ENCODE results near the gene RPS15.

Gene RPS15

DNA sequence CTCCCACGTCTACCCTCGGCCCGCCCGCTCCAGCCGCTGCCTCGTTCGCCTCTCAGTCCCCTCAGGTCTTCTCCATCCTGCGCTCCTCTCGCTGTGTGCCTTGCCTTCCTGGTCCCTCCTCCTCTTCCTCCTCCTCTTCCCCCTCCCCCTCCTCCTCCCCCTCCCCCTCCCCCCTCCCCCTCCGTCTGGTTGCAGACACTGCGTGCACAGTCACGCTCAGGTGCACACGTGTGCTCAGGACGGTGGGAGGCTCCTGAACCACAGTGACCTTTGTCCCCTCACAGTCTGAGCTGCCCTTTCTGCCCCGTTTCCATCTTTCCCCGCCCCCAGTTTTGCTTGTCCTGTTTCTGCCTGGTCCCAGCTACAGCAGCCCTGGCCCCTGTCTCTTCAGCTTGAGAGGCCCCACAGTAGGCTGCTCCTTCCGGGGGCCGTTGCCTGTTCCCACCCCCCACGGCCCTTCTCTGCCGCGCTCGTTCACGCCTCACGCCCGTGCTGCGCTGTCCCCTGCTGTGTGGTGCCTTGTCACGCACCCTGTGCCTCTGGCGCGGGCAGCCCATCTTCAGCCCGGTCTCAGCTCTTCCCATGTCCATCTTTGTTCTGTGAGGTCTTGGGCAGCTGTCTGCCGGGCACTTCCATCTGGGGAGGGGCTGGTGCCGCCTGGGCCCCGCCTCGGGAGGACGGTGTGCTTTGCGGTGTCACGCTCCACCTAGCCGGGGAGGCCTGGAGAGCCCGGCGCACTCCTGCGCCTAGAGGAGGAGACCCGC lies 13.8 kb upstream of the RPS15 start (continued):
- TF ChIP-seq, protein P1, sequence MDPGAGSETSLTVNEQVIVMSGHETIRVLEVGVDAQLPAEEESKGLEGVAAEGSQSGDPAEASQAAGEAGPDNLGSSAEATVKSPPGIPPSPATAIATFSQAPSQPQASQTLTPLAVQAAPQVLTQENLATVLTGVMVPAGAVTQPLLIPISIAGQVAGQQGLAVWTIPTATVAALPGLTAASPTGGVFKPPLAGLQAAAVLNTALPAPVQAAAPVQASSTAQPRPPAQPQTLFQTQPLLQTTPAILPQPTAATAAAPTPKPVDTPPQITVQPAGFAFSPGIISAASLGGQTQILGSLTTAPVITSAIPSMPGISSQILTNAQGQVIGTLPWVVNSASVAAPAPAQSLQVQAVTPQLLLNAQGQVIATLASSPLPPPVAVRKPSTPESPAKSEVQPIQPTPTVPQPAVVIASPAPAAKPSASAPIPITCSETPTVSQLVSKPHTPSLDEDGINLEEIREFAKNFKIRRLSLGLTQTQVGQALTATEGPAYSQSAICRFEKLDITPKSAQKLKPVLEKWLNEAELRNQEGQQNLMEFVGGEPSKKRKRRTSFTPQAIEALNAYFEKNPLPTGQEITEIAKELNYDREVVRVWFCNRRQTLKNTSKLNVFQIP (CRISPR knock-in tag; IDR thresholded peaks at IDR 0.05; ENCODE audit: borderline replicate concordance, low read depth): no peak

DNA sequence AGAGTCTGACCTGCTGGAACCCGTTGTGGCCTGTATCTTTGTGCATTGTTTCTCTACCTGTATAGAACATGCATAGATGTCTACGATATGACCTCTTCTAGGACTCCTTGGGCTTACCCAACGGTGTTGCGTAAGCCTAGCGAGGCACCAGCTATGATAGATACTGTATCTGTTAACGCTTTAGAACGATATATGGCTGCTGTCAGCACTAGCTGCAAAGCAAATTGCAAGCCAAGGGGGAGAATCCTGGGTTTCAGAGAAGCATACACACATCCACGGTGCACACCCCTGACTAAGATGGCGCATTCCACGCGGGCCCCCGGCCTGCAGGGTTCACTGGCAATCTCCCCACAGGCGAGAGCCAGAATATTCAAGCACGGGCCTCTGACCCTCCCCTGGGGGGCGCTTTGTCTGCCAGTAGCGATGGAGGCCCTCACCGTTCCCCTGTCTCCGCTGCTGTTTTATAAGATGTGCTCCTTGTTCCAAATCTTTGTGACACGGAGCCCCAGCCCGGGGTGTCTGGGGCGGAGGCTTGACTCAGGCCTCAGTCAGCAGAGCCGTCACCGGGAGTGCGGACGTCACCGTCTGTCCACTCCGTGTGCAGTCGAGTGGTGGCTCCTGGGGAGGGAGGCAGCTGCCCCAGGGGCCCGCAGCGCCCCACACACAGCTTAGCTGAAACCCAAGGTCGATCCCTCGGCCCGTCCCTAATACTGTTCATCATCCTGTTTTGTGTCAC lies 12.9 kb upstream of the RPS15 start:
- TF ChIP-seq CSDC2 (CRISPR knock-in tag; IDR thresholded peaks at IDR 0.05) (no peak), PPARA (CRISPR knock-in tag; IDR thresholded peaks at IDR 0.05; ENCODE audit: borderline replicate concordance) (no peak), TOX (CRISPR knock-in tag; IDR thresholded peaks at IDR 0.05; ENCODE audit: borderline replicate concordance) (no peak)
- TF ChIP-seq, protein P2, sequence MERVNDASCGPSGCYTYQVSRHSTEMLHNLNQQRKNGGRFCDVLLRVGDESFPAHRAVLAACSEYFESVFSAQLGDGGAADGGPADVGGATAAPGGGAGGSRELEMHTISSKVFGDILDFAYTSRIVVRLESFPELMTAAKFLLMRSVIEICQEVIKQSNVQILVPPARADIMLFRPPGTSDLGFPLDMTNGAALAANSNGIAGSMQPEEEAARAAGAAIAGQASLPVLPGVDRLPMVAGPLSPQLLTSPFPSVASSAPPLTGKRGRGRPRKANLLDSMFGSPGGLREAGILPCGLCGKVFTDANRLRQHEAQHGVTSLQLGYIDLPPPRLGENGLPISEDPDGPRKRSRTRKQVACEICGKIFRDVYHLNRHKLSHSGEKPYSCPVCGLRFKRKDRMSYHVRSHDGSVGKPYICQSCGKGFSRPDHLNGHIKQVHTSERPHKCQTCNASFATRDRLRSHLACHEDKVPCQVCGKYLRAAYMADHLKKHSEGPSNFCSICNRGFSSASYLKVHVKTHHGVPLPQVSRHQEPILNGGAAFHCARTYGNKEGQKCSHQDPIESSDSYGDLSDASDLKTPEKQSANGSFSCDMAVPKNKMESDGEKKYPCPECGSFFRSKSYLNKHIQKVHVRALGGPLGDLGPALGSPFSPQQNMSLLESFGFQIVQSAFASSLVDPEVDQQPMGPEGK (CRISPR knock-in tag; IDR thresholded peaks at IDR 0.05; ENCODE audit: borderline replicate concordance): no peak
- TF ChIP-seq, protein P3, sequence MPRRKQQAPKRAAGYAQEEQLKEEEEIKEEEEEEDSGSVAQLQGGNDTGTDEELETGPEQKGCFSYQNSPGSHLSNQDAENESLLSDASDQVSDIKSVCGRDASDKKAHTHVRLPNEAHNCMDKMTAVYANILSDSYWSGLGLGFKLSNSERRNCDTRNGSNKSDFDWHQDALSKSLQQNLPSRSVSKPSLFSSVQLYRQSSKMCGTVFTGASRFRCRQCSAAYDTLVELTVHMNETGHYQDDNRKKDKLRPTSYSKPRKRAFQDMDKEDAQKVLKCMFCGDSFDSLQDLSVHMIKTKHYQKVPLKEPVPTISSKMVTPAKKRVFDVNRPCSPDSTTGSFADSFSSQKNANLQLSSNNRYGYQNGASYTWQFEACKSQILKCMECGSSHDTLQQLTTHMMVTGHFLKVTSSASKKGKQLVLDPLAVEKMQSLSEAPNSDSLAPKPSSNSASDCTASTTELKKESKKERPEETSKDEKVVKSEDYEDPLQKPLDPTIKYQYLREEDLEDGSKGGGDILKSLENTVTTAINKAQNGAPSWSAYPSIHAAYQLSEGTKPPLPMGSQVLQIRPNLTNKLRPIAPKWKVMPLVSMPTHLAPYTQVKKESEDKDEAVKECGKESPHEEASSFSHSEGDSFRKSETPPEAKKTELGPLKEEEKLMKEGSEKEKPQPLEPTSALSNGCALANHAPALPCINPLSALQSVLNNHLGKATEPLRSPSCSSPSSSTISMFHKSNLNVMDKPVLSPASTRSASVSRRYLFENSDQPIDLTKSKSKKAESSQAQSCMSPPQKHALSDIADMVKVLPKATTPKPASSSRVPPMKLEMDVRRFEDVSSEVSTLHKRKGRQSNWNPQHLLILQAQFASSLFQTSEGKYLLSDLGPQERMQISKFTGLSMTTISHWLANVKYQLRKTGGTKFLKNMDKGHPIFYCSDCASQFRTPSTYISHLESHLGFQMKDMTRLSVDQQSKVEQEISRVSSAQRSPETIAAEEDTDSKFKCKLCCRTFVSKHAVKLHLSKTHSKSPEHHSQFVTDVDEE (CRISPR knock-in tag; IDR thresholded peaks at IDR 0.05): no peak
- ATAC-seq: no peak

DNA sequence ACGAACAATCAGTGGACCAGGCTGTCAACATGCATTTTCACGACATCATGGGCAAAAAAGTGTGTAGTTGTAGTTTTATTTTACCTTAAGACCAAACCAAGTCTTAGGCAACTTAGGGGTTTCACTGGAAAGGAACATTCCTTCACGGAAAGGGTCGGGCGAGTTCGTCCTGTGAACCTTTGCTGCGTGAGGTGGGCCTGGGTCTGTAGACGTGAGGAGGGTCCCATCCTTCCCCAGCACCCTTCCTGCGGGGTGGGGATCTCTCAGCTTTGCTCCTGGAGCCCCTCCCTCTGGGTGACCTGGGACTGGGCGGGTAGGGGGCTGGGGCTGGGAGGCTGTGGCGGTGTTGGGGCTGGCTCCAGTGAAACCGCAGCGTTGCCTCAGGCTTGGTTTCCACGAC lies 12.3 kb upstream of the RPS15 start:
- TF ChIP-seq ARNTL (CRISPR knock-in tag; IDR thresholded peaks at IDR 0.05; ENCODE audit: borderline replicate concordance, low read depth) (no peak), ZNF565 (CRISPR knock-in tag; conservative IDR thresholded peaks at IDR 0.05; ENCODE audit: low read depth) (no peak), BACH2 (CRISPR knock-in tag; IDR thresholded peaks at IDR 0.05; ENCODE audit: borderline replicate concordance) (no peak), TOX (CRISPR knock-in tag; IDR thresholded peaks at IDR 0.05; ENCODE audit: borderline replicate concordance) (no peak), OSR1 (CRISPR knock-in tag; IDR thresholded peaks at IDR 0.05) (no peak), CSDC2 (CRISPR knock-in tag; IDR thresholded peaks at IDR 0.05) (no peak), TCF4 (CRISPR knock-in tag; IDR thresholded peaks at IDR 0.05; ENCODE audit: borderline replicate concordance) (no peak), ZC3H10 (CRISPR knock-in tag; IDR thresholded peaks at IDR 0.05) (no peak), ESRRG (CRISPR knock-in tag; IDR thresholded peaks at IDR 0.05) (no peak), RARB (CRISPR knock-in tag; IDR thresholded peaks at IDR 0.05) (no peak), ZFP30 (CRISPR knock-in tag; IDR thresholded peaks at IDR 0.05) (no peak), GLIS3 (CRISPR knock-in tag; IDR thresholded peaks at IDR 0.05) (no peak), ZFP3 (CRISPR knock-in tag; IDR thresholded peaks at IDR 0.05) (no peak), ISL1 (CRISPR knock-in tag; IDR thresholded peaks at IDR 0.05) (no peak), SNAI2 (CRISPR knock-in tag; IDR thresholded peaks at IDR 0.05) (no peak), PPARA (CRISPR knock-in tag; IDR thresholded peaks at IDR 0.05; ENCODE audit: borderline replicate concordance) (no peak)
- TF ChIP-seq, protein P4, sequence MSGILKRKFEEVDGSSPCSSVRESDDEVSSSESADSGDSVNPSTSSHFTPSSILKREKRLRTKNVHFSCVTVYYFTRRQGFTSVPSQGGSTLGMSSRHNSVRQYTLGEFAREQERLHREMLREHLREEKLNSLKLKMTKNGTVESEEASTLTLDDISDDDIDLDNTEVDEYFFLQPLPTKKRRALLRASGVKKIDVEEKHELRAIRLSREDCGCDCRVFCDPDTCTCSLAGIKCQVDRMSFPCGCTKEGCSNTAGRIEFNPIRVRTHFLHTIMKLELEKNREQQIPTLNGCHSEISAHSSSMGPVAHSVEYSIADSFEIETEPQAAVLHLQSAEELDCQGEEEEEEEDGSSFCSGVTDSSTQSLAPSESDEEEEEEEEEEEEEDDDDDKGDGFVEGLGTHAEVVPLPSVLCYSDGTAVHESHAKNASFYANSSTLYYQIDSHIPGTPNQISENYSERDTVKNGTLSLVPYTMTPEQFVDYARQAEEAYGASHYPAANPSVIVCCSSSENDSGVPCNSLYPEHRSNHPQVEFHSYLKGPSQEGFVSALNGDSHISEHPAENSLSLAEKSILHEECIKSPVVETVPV (CRISPR knock-in tag; IDR thresholded peaks at IDR 0.05): no peak
- TF ChIP-seq, protein P5, sequence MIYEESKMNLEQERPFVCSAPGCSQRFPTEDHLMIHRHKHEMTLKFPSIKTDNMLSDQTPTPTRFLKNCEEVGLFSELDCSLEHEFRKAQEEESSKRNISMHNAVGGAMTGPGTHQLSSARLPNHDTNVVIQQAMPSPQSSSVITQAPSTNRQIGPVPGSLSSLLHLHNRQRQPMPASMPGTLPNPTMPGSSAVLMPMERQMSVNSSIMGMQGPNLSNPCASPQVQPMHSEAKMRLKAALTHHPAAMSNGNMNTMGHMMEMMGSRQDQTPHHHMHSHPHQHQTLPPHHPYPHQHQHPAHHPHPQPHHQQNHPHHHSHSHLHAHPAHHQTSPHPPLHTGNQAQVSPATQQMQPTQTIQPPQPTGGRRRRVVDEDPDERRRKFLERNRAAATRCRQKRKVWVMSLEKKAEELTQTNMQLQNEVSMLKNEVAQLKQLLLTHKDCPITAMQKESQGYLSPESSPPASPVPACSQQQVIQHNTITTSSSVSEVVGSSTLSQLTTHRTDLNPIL (CRISPR knock-in tag; IDR thresholded peaks at IDR 0.05; ENCODE audit: low read depth): no peak
- TF ChIP-seq, protein P2 (CRISPR knock-in tag; IDR thresholded peaks at IDR 0.05; ENCODE audit: borderline replicate concordance): no peak
- TF ChIP-seq, protein P1 (CRISPR knock-in tag; IDR thresholded peaks at IDR 0.05; ENCODE audit: borderline replicate concordance, low read depth): no peak
- ATAC-seq: no peak
